A549 (cell line): ENCODE data around the gene CDK5R1. TPM values are rescaled to one million over a fixed set of nuclear protein-coding genes. Genes with fewer than 3 reads are reported as not detected.

Experiments used
- ATAC-seq, 2 experiments: fragments of 200-7000 bp in 1 of 2; fragments of >200 bp in 1 of 2; cut with Nextera tagmentation in 1 of 2; cut with Tn5 transposase in 1 of 2; 3 replicates each; pipeline versions ENCODE4 v1.8.0 to v1.9.1; 2018 to 2020; ENCODE audit warnings: mild to moderate bottlenecking in 1 of 2, moderate library complexity in 1 of 2
- CTCF ChIA-PET: fragments of 300-600 bp; sonication (Branson Sonifier 250); formaldehyde crosslinking; extraction: SDS; loops from one replicate; lab custom pipeline; 2021; ENCODE audit warnings: antibody characterized with exemption, inconsistent platforms; lab: Yijun Ruan, JAX
- POLR2A ChIA-PET: fragments of 350-600 bp; formaldehyde crosslinking; extraction: SDS; loops from one replicate; lab custom pipeline; 2021; ENCODE audit warnings: antibody characterized with exemption, inconsistent platforms; lab: Yijun Ruan, JAX
- DNase-seq, 2 experiments: peaks; one replicate each; pipeline versions ENCODE4 v3.0.0 to v3.0.0-alpha.2; 2011 to 2016; ENCODE audit warnings: low read depth in 1 of 2, low spot score in 1 of 2
- FAIRE-seq: peaks from 2 replicates; lab custom pipeline; 2011; peaks lifted over from hg19 to GRCh38; lab: Jason Lieb, UNC
- H3K27ac ChIP-seq, 2 experiments: fragments of >200 bp; sonication (Bioruptor Twin); formaldehyde crosslinking; 3 replicates each; pipeline ENCODE4 v1.5.1; 2016 to 2017
- H3K4me1 ChIP-seq: fragments of >200 bp; sonication (Bioruptor Twin); formaldehyde crosslinking; 3 replicates; pipeline ENCODE4 v1.6.1; 2016
- H3K4me2 ChIP-seq: fragments of >200 bp; sonication (Bioruptor Twin); formaldehyde crosslinking; 3 replicates; pipeline ENCODE4 v1.6.1; 2016
- H3K4me3 ChIP-seq: fragments of >200 bp; sonication (Bioruptor Twin); formaldehyde crosslinking; 3 replicates; pipeline ENCODE4 v1.5.1; 2016
- H3K9me3 ChIP-seq: fragments of >200 bp; sonication (Bioruptor Twin); formaldehyde crosslinking; 3 replicates; pipeline ENCODE4 v1.6.1; 2016
- CBX2 ChIP-seq: fragments of 200-600 bp; sonication (generic); IDR thresholded peaks from 2 replicates; pipeline ENCODE4 v1.6.1; 2016; ENCODE audit warnings: low read depth, mild to moderate bottlenecking, borderline replicate concordance
- CBX8 ChIP-seq: fragments of 200-600 bp; sonication (generic); IDR thresholded peaks from 2 replicates; pipeline ENCODE4 v1.6.1; 2016
- CHD4 ChIP-seq: fragments of 200-600 bp; sonication (generic); IDR thresholded peaks from 2 replicates; pipeline ENCODE4 v1.6.1; 2016; ENCODE audit warnings: antibody characterized with exemption, mild to moderate bottlenecking, borderline replicate concordance
- CTCF ChIP-seq: fragments of >200 bp; sonication (Bioruptor Twin); formaldehyde crosslinking; IDR thresholded peaks from 3 replicates; pipeline ENCODE4 v1.5.1; 2016
- EHF ChIP-seq: fragments of 250-450 bp; sonication (Bioruptor Pico); IDR thresholded peaks from 2 replicates; pipeline ENCODE4 v1.5.0; 2020; ENCODE audit warnings: mild to moderate bottlenecking
- EP300 ChIP-seq, 2 experiments: fragments of >200 bp; sonication (Bioruptor Twin); formaldehyde crosslinking; IDR thresholded peaks; 2 replicates in 1 of 2; 3 replicates in 1 of 2; pipeline ENCODE4 v1.6.1; 2016 to 2017
- FOXS1 ChIP-seq: fragments of 250-450 bp; sonication (Bioruptor Pico); IDR thresholded peaks from 2 replicates; pipeline ENCODE4 v1.5.0; 2020; ENCODE audit warnings: mild to moderate bottlenecking, moderate library complexity
- GATA3 ChIP-seq: IDR thresholded peaks from 2 replicates; pipeline ENCODE4 v1.6.1; 2012; ENCODE audit warnings: borderline replicate concordance
- HDAC2 ChIP-seq: fragments of 200-600 bp; sonication (generic); IDR thresholded peaks from 2 replicates; pipeline ENCODE4 v1.6.1; 2016
- HOXA7 ChIP-seq: fragments of 250-450 bp; sonication (Bioruptor Pico); IDR thresholded peaks from 2 replicates; pipeline ENCODE4 v1.5.0; 2020; ENCODE audit warnings: mild to moderate bottlenecking, moderate library complexity
- HOXB5 ChIP-seq: fragments of 250-450 bp; sonication (Bioruptor Pico); IDR thresholded peaks from 2 replicates; pipeline ENCODE4 v1.5.0; 2020; ENCODE audit warnings: mild to moderate bottlenecking, moderate library complexity
- JUNB ChIP-seq: fragments of >200 bp; sonication (Bioruptor Twin); formaldehyde crosslinking; IDR thresholded peaks from 2 replicates; pipeline ENCODE4 v1.6.1; 2016
- MAFK ChIP-seq: fragments of 450-650 bp; IDR thresholded peaks from 2 replicates; pipeline ENCODE4 v1.6.1; 2014; ENCODE audit not compliant: partially characterized antibody
- NFE2L2 ChIP-seq: fragments of 150-350 bp; conservative IDR thresholded peaks from 2 replicates; pipeline ENCODE4 v1.6.1; 2014; ENCODE audit warnings: low read length
- PHF8 ChIP-seq: fragments of 200-600 bp; sonication (generic); IDR thresholded peaks from 2 replicates; pipeline ENCODE4 v1.6.1; 2016; ENCODE audit warnings: low read depth, mild to moderate bottlenecking, antibody characterized with exemption, moderate library complexity, borderline replicate concordance
- POLR2A ChIP-seq: IDR thresholded peaks from 2 replicates; pipeline ENCODE4 v1.6.1; 2012; ENCODE audit warnings: mild to moderate bottlenecking, low read length
- POLR2AphosphoS2 ChIP-seq: conservative IDR thresholded peaks from 2 replicates; pipeline ENCODE4 v1.6.1; 2012; ENCODE audit warnings: low read length, improper control_type of control experiment, inconsistent platforms
- RAD21 ChIP-seq, 2 experiments: fragments of >200 bp in 1 of 2; sonication (Bioruptor Twin) in 1 of 2; formaldehyde crosslinking in 1 of 2; IDR thresholded peaks in 1 of 2; conservative IDR thresholded peaks in 1 of 2; 2 replicates in 1 of 2; 3 replicates in 1 of 2; pipeline ENCODE4 v1.6.1; 2012 to 2018; ENCODE audit warnings: inconsistent platforms in 1 of 2
- RCOR1 ChIP-seq: fragments of 150-350 bp; IDR thresholded peaks from 2 replicates; pipeline ENCODE4 v1.6.1; 2014; ENCODE audit warnings: antibody characterized with exemption, low read length, low read depth
- REST ChIP-seq: fragments of 200-600 bp; sonication (generic); IDR thresholded peaks from 2 replicates; pipeline ENCODE4 v1.6.1; 2016; ENCODE audit warnings: antibody characterized with exemption, mild to moderate bottlenecking, moderate library complexity
- RNF2 ChIP-seq: fragments of 200-600 bp; sonication (generic); IDR thresholded peaks from 2 replicates; pipeline ENCODE4 v1.6.1; 2016; ENCODE audit warnings: low read depth, mild to moderate bottlenecking, antibody characterized with exemption, moderate library complexity, borderline replicate concordance
- SMC3 ChIP-seq: fragments of >200 bp; sonication (Bioruptor Twin); formaldehyde crosslinking; IDR thresholded peaks from 3 replicates; pipeline ENCODE4 v1.6.1; 2018; ENCODE audit warnings: inconsistent platforms
- TP53 ChIP-seq: fragments of 250-450 bp; sonication (Bioruptor Pico); IDR thresholded peaks from 2 replicates; pipeline ENCODE4 v1.5.0; 2021; ENCODE audit warnings: mild to moderate bottlenecking, moderate library complexity
- ZSCAN20 ChIP-seq: fragments of 250-450 bp; sonication (Bioruptor Pico); IDR thresholded peaks from 2 replicates; pipeline ENCODE4 v1.8.0; 2022; ENCODE audit warnings: mild to moderate bottlenecking, moderate library complexity
- WGBS: methylation state at CpG from one replicate; pipeline ENCODE4 v1.1.6; 2017; ENCODE audit errors: missing lambda C conversion rate; 5-methylcytosine and 5-hydroxymethylcytosine counted together
- polyA plus RNA-seq, 4 experiments: library from polyadenylated mRNA; depleted of rRNA in 3 of 4; stranded (reverse); fragments of >200 nt; fragmentation: RNase III in 1 of 4; extraction: RNeasy Plus Mini Kit Qiagen cat#74134 plus additional on column Dnase treatment in 1 of 4; gene quantifications; 2 replicates in 3 of 4; 3 replicates in 1 of 4; pipeline ENCODE4 v1.2.3, GENCODE V29; 2011 to 2017
- TF ChIP-seq, protein P1 (sequence below): fragments of 250-450 bp; sonication (Bioruptor Pico); IDR thresholded peaks from 2 replicates; pipeline ENCODE4 v1.5.0; 2020; ENCODE audit warnings: low read depth, mild to moderate bottlenecking, moderate library complexity
- TF ChIP-seq, protein P2 (sequence below): fragments of >200 bp; sonication (Bioruptor Twin); formaldehyde crosslinking; IDR thresholded peaks from 2 replicates; pipeline ENCODE4 v1.6.1; 2016

CDK5R1 gene
- polyA plus RNA-seq, 2 of the 4 experiments (the other 2 are of a cell fraction) = 0.93 to 2.8 TPM

GRCh38 chr17:32508926-32509325 is 22.1 kb downstream of the CDK5R1 start:
- no peak overlapping the region for H3K4me3 ChIP-seq
- no peak overlapping the region for H3K4me2 ChIP-seq
- no peaks in the 10 kb centered on the region for H3K9me3 ChIP-seq
- no peak overlapping the region for H3K27ac ChIP-seq
- POLR2A ChIA-PET = no interaction called here
- peaks cover 6% of the 10 kb centered on the region for H3K4me1 ChIP-seq
- WGBS = 71% methylated on average over 5 of the region's 5 CpGs
- DNase-seq = no peak
- ATAC-seq = no peak
- FAIRE-seq = no peak
- no peak for TF ChIP-seq SMC3
- TF ChIP-seq, protein P1, sequence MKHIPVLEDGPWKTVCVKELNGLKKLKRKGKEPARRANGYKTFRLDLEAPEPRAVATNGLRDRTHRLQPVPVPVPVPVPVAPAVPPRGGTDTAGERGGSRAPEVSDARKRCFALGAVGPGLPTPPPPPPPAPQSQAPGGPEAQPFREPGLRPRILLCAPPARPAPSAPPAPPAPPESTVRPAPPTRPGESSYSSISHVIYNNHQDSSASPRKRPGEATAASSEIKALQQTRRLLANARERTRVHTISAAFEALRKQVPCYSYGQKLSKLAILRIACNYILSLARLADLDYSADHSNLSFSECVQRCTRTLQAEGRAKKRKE = no peak
- TF ChIP-seq RCOR1 = no peak
- no peak for TF ChIP-seq POLR2A
- TF ChIP-seq REST = no peak
- TF ChIP-seq EHF (CRISPR knock-in tag) = no peak
- no peak for TF ChIP-seq GATA3
- no peak for TF ChIP-seq RNF2
- no peak for TF ChIP-seq HOXB5 (CRISPR knock-in tag)
- TF ChIP-seq NFE2L2 = no peak
- no peak for TF ChIP-seq POLR2AphosphoS2
- TF ChIP-seq CBX8 = no peak
- TF ChIP-seq CHD4 = no peak
- TF ChIP-seq ZSCAN20 (CRISPR knock-in tag) = no peak
- TF ChIP-seq FOXS1 (CRISPR knock-in tag) = no peak
- TF ChIP-seq, protein P2, sequence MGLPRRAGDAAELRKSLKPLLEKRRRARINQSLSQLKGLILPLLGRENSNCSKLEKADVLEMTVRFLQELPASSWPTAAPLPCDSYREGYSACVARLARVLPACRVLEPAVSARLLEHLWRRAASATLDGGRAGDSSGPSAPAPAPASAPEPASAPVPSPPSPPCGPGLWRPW = no peak
- TF ChIP-seq MAFK = no peak
- no peak for TF ChIP-seq EP300 (IDR thresholded peaks at IDR 0.05)
- TF ChIP-seq TP53 (CRISPR knock-in tag) = no peak
- CTCF ChIA-PET = interaction anchor here (0.8 to 1.2 kb wide), 2 partner anchors 18 to 47 kb away, joined by 3 read pairs; no protein-coding TSS in a partner anchor

GRCh38 chr17:32510466-32510865 is 23.7 kb downstream of the CDK5R1 start:
- DNase-seq = no peak
- CTCF ChIA-PET = interaction anchor here (0.6 to 2.1 kb wide), 5 partner anchors 17 to 108 kb away, joined by 3 to 4 read pairs (median 3); no protein-coding TSS in a partner anchor
- TF ChIP-seq HDAC2 (no peak), HOXA7 (CRISPR knock-in tag) (no peak), CBX2 (no peak), JUNB (no peak), CTCF (no peak), PHF8 (no peak), RAD21 (conservative IDR thresholded peaks at IDR 0.05 in 1 of 2, IDR thresholded peaks at IDR 0.05 in 1 of 2) (no peak)
- ATAC-seq = no peak
- 74% methylated on average over 7 of the region's 7 CpGs for WGBS
- FAIRE-seq = no peak
- H3K4me3 ChIP-seq = no peak overlapping the region
- H3K4me1 ChIP-seq = no peaks in the 10 kb centered on the region
- H3K4me2 ChIP-seq = no peak overlapping the region
- no peaks in the 10 kb centered on the region for H3K9me3 ChIP-seq
- no peak overlapping the region for H3K27ac ChIP-seq
- POLR2A ChIA-PET = interaction anchor here (0.6 kb wide), 1 partner anchor 57 kb away, joined by 3 read pairs; no protein-coding TSS in a partner anchor
